Keratinocyte (primary cell): ENCODE results near the gene HMGCLL1. TPM values are rescaled to one million over a fixed set of nuclear protein-coding genes. Genes with fewer than 3 reads are reported as not detected.

Source experiments
- DNase-seq: peaks from one replicate; pipeline ENCODE4 v3.0.0-alpha.2; 2011; ENCODE audit warnings: low read depth, missing footprints, low spot score
- FAIRE-seq: peaks from 2 replicates; lab custom pipeline; 2011; peaks lifted over from hg19 to GRCh38; lab: Jason Lieb, UNC
- H2AFZ ChIP-seq: 2 replicates; pipeline ENCODE4 v1.6.0; 2012; ENCODE audit warnings: low read length, control low read depth, inconsistent platforms; ENCODE audit not compliant: control insufficient read depth
- H3K27ac ChIP-seq: 2 replicates; pipeline ENCODE4 v1.5.1; 2011; ENCODE audit warnings: low read length; ENCODE audit not compliant: control insufficient read depth, insufficient read depth
- H3K27me3 ChIP-seq: 3 replicates; pipeline ENCODE4 v1.6.0; 2011; ENCODE audit warnings: low read length; ENCODE audit not compliant: control insufficient read depth, insufficient read depth; ENCODE audit errors: extremely low read depth
- H3K36me3 ChIP-seq, 2 experiments: 2 replicates in 1 of 2; 3 replicates in 1 of 2; pipeline ENCODE4 v1.5.1; 2011; ENCODE audit warnings: low read length in 2 of 2, mild to moderate bottlenecking in 1 of 2; ENCODE audit not compliant: control insufficient read depth in 2 of 2, insufficient read depth in 2 of 2; ENCODE audit errors: extremely low read depth in 1 of 2
- H3K4me1 ChIP-seq: 3 replicates; pipeline ENCODE4 v1.5.1; 2011; ENCODE audit warnings: low read length; ENCODE audit not compliant: control insufficient read depth, insufficient read depth; ENCODE audit errors: extremely low read depth
- H3K4me2 ChIP-seq: 3 replicates; pipeline ENCODE4 v1.6.0; 2011; ENCODE audit warnings: low read depth, low read length; ENCODE audit not compliant: control insufficient read depth, insufficient read depth; ENCODE audit errors: extremely low read depth
- H3K4me3 ChIP-seq, 3 experiments: fragments of 200-600 bp in 1 of 3; sonication (generic) in 1 of 3; 2 replicates in 2 of 3; 3 replicates in 1 of 3; pipeline ENCODE4 v1.5.1; 2011 to 2016; ENCODE audit warnings: low read length in 3 of 3, mild to moderate bottlenecking in 3 of 3, control low read depth in 2 of 3, inconsistent platforms in 1 of 3, low read depth in 1 of 3, mixed read lengths in 1 of 3, mixed run types in 1 of 3, moderate library complexity in 1 of 3; ENCODE audit not compliant: control insufficient read depth in 2 of 3, insufficient read depth in 2 of 3; ENCODE audit errors: extremely low read depth in 1 of 3
- H3K79me2 ChIP-seq: 2 replicates; pipeline ENCODE4 v1.6.0; 2012; ENCODE audit warnings: low read length; ENCODE audit not compliant: control insufficient read depth, insufficient read depth
- H3K9ac ChIP-seq: 3 replicates; pipeline ENCODE4 v1.6.0; 2011; ENCODE audit warnings: low read length; ENCODE audit not compliant: control insufficient read depth, insufficient read depth; ENCODE audit errors: extremely low read depth
- H3K9me1 ChIP-seq: 3 replicates; pipeline ENCODE4 v1.6.0; 2011; ENCODE audit warnings: low read length; ENCODE audit not compliant: control insufficient read depth, insufficient read depth; ENCODE audit errors: extremely low read depth
- H3K9me3 ChIP-seq: 2 replicates; pipeline ENCODE4 v1.5.1; 2012; ENCODE audit warnings: low read depth, low read length; ENCODE audit not compliant: control insufficient read depth
- H4K20me1 ChIP-seq: 3 replicates; pipeline ENCODE4 v1.6.0; 2011; ENCODE audit warnings: low read length; ENCODE audit not compliant: control insufficient read depth, insufficient read depth; ENCODE audit errors: extremely low read depth
- CTCF ChIP-seq, 3 experiments: IDR thresholded peaks in 1 of 3; conservative IDR thresholded peaks in 1 of 3; optimal IDR thresholded peaks in 1 of 3; 2 replicates in 2 of 3; 3 replicates in 1 of 3; pipeline versions ENCODE3 to v1.5.1; 2011; ENCODE audit warnings: low read length in 3 of 3, mild to moderate bottlenecking in 3 of 3, moderate library complexity in 2 of 3, control low read depth in 1 of 3, inconsistent platforms in 1 of 3; ENCODE audit not compliant: insufficient read depth in 2 of 3; ENCODE audit errors: extremely low read depth in 1 of 3
- EZH2 ChIP-seq: IDR thresholded peaks from one replicate; pipeline ENCODE4 v1.6.1; 2012; ENCODE audit warnings: inconsistent platforms, mild to moderate bottlenecking, low read length, moderate library complexity
- dilution Hi-C: fragments of 300-500 bp; cut with MboI; formaldehyde crosslinking; loops from one replicate; pipeline ENCODE4 v1.7.0; 2020; ENCODE audit warnings: low sequenced_read_pairs; ENCODE audit not compliant: extremely low pct_ligation_motif_present
- polyA minus RNA-seq, 3 experiments: library from RNA; depleted of rRNA, polyadenylated mRNA; stranded (reverse); fragments of >200 nt; gene quantifications; 1 replicate in 1 of 3; 2 replicates in 1 of 3; 3 replicates in 1 of 3; pipeline ENCODE4 v1.2.3, GENCODE V29; 2011
- polyA plus RNA-seq, 5 experiments: library from polyadenylated mRNA; depleted of rRNA in 3 of 5; stranded (reverse) in 3 of 5; stranded (forward) in 1 of 5; unstranded in 1 of 5; fragments of >200 nt; gene quantifications; 1 replicate in 1 of 5; 2 replicates in 3 of 5; 3 replicates in 1 of 5; pipeline versions ENCODE4 v1.2.1 to v1.2.3, GENCODE V29; 2011 to 2012; ENCODE audit warnings: missing spikeins in 2 of 5, low read depth in 1 of 5, low replicate concordance in 1 of 5

Gene HMGCLL1
- polyA plus RNA-seq (0.04 to 0.06 TPM in 2 of 3 replicates, not detected in the other), polyA minus RNA-seq (not detected in 3 replicates)
- not detected for polyA plus RNA-seq (2011; ENCODE audit: low read depth)
- 0.06 TPM in 2 replicates for polyA plus RNA-seq (2011; cell fraction: cytosol; rRNA removed)
- polyA plus RNA-seq (2011; cell fraction: nucleus; rRNA removed), result 0.06 TPM in 1 of 2 replicates, not detected in the other
- not detected in 2 replicates for polyA plus RNA-seq (2012; ENCODE audit: low replicate concordance)
- polyA minus RNA-seq (2011; cell fraction: cytosol; rRNA and poly(A)+ RNA removed), result not detected
- polyA minus RNA-seq (2011; cell fraction: nucleus; rRNA and poly(A)+ RNA removed), result not detected in 2 replicates

DNA sequence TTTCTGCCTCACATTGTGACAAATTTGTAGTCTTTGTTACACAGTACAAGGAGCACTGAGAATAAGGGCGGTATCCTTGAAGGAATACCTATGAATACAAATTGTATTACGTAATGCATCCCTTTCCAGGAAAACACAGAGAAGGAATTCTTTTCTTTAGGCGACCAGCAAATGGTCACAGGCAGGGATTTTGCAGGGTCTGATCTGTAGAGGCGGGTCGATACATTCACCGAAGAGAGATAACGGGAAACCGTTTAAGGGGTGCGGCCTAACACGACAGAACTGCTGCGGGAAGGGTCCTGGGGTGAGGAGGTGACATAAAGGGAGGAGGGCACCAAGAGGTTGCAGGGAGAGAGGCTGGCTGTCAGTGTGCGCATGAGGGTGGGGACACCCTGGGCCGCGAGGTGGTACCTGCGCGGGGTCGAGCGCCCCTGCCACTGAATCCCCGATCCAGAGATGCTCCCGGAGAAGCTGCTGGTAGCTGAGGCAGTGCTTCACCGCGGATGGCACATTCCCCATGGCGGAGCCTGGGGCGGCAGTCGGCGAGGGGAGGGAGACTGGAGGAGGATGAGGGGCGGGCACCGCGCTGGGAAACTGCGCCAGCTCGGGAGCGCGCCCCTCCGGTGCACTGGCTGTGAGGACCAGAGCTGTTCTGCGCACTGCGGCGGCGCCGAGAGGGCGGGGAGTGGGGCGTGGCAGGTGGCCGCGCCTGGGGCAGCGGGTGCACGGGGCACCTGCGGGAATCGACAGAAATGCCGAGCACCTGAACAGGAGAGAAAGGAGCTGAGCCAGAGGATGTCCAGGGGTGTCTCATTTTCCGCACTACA lies at the start of gene HMGCLL1:
Gene HMGCLL1, minus strand, starts transcription at position 656 of the 827 bp plus-strand sequence. Its CDS starts 137 bp downstream, at position 519.
- FAIRE-seq, result no peak
- peaks cover 14% of the 10 kb centered on the region for H3K27me3 ChIP-seq
- H3K4me1 ChIP-seq, result peaks cover 5% of the 10 kb centered on the region
- H3K4me3 ChIP-seq, result peak within 1 kb of the TSS; percentile 36 to 49 (median 49)
- H3K36me3 ChIP-seq, result no peaks in the 10 kb centered on the region
- peak within 1 kb of the TSS; percentile 77 for H3K4me2 ChIP-seq
- H4K20me1 ChIP-seq, result no peaks in the 10 kb centered on the region
- no peak within 1 kb of the TSS for H3K9ac ChIP-seq
- H3K9me1 ChIP-seq, result no peaks in the 10 kb centered on the region
- H2AFZ ChIP-seq, result peak within 1 kb of the TSS; percentile 68
- no peaks in the 10 kb centered on the region for H3K9me3 ChIP-seq
- no peaks in the 10 kb centered on the region for H3K79me2 ChIP-seq
- TF ChIP-seq EZH2 (no peak), CTCF (optimal IDR thresholded peaks at IDR 0.05 in 1 of 3, IDR thresholded peaks at IDR 0.05 in 1 of 3, conservative IDR thresholded peaks at IDR 0.05 in 1 of 3; ENCODE audit: extremely low read depth in 1 of 3, insufficient read depth in 2 of 3, low read length in 3 of 3) (peak in 1 of 3 experiments; percentile 6)
- no peak for DNase-seq
- dilution Hi-C loops, result no loop called here
- no peak within 1 kb of the TSS for H3K27ac ChIP-seq

- H3K27me3 ChIP-seq, result no peaks in the 10 kb centered on the region
- FAIRE-seq (no peak), DNase-seq (no peak)
- no peak overlapping the region for H3K9ac ChIP-seq
- dilution Hi-C loops, result no loop called here
- no peaks in the 10 kb centered on the region for H3K9me1 ChIP-seq
- no peak overlapping the region for H3K4me3 ChIP-seq
- no peak overlapping the region for H3K4me2 ChIP-seq
- H4K20me1 ChIP-seq, result no peaks in the 10 kb centered on the region
- TF ChIP-seq CTCF (optimal IDR thresholded peaks at IDR 0.05 in 1 of 3, IDR thresholded peaks at IDR 0.05 in 1 of 3, conservative IDR thresholded peaks at IDR 0.05 in 1 of 3; ENCODE audit: extremely low read depth in 1 of 3, insufficient read depth in 2 of 3, low read length in 3 of 3) (no peak), EZH2 (no peak)
- no peaks in the 10 kb centered on the region for H3K9me3 ChIP-seq
- no peak overlapping the region for H2AFZ ChIP-seq
- no peaks in the 10 kb centered on the region for H3K79me2 ChIP-seq
- no peak overlapping the region for H3K27ac ChIP-seq
- H3K4me1 ChIP-seq, result no peaks in the 10 kb centered on the region
- no peaks in the 10 kb centered on the region for H3K36me3 ChIP-seq
Observed at GRCh38 chr6:55621993-55622392, 43.0 kb upstream of the HMGCLL1 start.
